Heart right ventricle (tissue), 16 donors: Measurements from ENCODE around the gene ABI2. TPM values are rescaled to one million over a fixed set of nuclear protein-coding genes. Genes with fewer than 3 reads are reported as not detected.

Experiments
- ATAC-seq, 8 donors: fragments of 200-7000 bp; cut with Tn5 transposase; one replicate each; pipeline ENCODE4 v1.9.1; 2020; ENCODE audit warnings: mild to moderate bottlenecking in 8 of 8, moderate library complexity in 8 of 8, moderate number of reproducible peaks in 1 of 8
- DNase-seq, 2 donors: peaks; one replicate each; pipeline ENCODE4 v3.0.0-alpha.2; 2020
- H3K27ac ChIP-seq, 10 donors: fragments of 200-600 bp; sonication (generic) in 2 of 10; one replicate each; pipeline versions ENCODE4 v1.5.0 to v1.8.0; 2020 to 2022; ENCODE audit warnings: mild to moderate bottlenecking in 3 of 10
- H3K27me3 ChIP-seq, 7 donors: fragments of 200-600 bp; one replicate each; pipeline ENCODE4 v1.8.0; 2021 to 2022; ENCODE audit warnings: mild to moderate bottlenecking in 2 of 7
- H3K36me3 ChIP-seq, 9 donors: fragments of 200-600 bp; sonication (generic) in 1 of 9; one replicate each; pipeline versions ENCODE4 v1.5.0 to v1.8.0; 2020 to 2022; ENCODE audit warnings: mild to moderate bottlenecking in 2 of 9
- H3K4me1 ChIP-seq, 9 donors: fragments of 200-600 bp; sonication (generic) in 1 of 9; one replicate each; pipeline versions ENCODE4 v1.5.0 to v1.8.0; 2020 to 2022; ENCODE audit warnings: mild to moderate bottlenecking in 4 of 9
- H3K4me3 ChIP-seq, 10 donors: fragments of 200-600 bp; sonication (generic) in 2 of 10; one replicate each; pipeline versions ENCODE4 v1.5.0 to v1.8.0; 2020 to 2022; ENCODE audit warnings: mild to moderate bottlenecking in 7 of 10, moderate library complexity in 2 of 10
- H3K9me3 ChIP-seq, 11 donors: fragments of 200-600 bp in 10 of 11; sonication (generic) in 2 of 11; one replicate each; pipeline versions ENCODE4 v1.5.0 to v1.8.0; 2013 to 2022; ENCODE audit warnings: mild to moderate bottlenecking in 2 of 11, control low read depth in 1 of 11, moderate library complexity in 1 of 11
- CTCF ChIP-seq, 9 donors: fragments of 200-600 bp; sonication (generic) in 2 of 9; IDR thresholded peaks; one replicate each; pipeline versions ENCODE4 v1.5.0 to v1.8.0; 2021 to 2022; ENCODE audit warnings: antibody characterized with exemption in 9 of 9, mild to moderate bottlenecking in 5 of 9, moderate library complexity in 1 of 9
- WGBS, 2 donors: extraction: QIAGEN DNeasy Blood & Tissue Kit; methylation state at CpG; one replicate each; pipeline ENCODE4 v1.1.7; 2013; ENCODE audit warnings: inconsistent platforms in 1 of 2; 5-methylcytosine and 5-hydroxymethylcytosine counted together
- intact Hi-C, 10 donors: fragments of 100-400 bp; cut with DNase I; formaldehyde crosslinking; loops; one replicate each; pipeline versions ENCODE4 v1.11.1 to v1.14.2; 2022
- long read RNA-seq, 3 donors: library from polyadenylated mRNA; unstranded; transcript quantifications; one replicate each; pipeline ENCODE4 v2.0.0, GENCODE V29; 2020 to 2021
- polyA plus RNA-seq, 2 donors: library from polyadenylated mRNA; stranded (reverse); fragments of 200-250 nt; gene quantifications; one replicate each; pipeline ENCODE4 v1.2.3, GENCODE V29; 2013
- total RNA-seq, 10 donors: library from RNA; stranded (reverse); fragmentation: NEBNext Ultra II Directional in 3 of 10; extraction: Animal tissue kit (Norgen Biotek cat#: 25700) in 3 of 10; gene quantifications; one replicate each; pipeline versions ENCODE4 v1.2.1 to v1.2.4, GENCODE V29; 2021 to 2023
- donor health status: Arrhythmogenic right ventricular cardiomyopathy.
- donor health status: ischemic (EF 13 %, LVEDD 7.1; RV severe dilation, severe dysfunction).
- donor health status: healthy with polysubstance abuse.
- donor health status: DM: no; HTN: yes; CAD: no.
- donor health status: DM: no; HTN: no; CAD: no.
- donor health status: ischemic (EF 25% LVEDD 6.9; RV normal size, moderate dysfunction).
- donor health status: ischemic (EF 25% LVEDD 5.7; RV mildly dilated, moderate dysfunction).
- donor health status: healthy.
- donor health status: DM: yes; HTN: yes; CAD: no.
- donor health status: Ischemic cardiomyopathy.
- donor health status: ischemic (EF 35%, LVEDD 5.7; RV mildly dilated, moderate dysfunction).
- donor health status: nonischemic (EF 11% LVEDD 7.7; RV severe dilation, severe dysfunction).
- donor health status: DM: yes; HTN: yes; CAD: no.
- donor health status: PGD.
- donor health status: ischemic (EF 29% LVEDD 5.4; RV normal size, mild dysfunction).
- donor health status: nonischemic (EF 23%, LVEDD 6.1; RV moderate dilation, normal function).

The ABI2 gene
- total RNA-seq (10 to 100 TPM; 41.6 to 76.8 (median 57.7) TPM), polyA plus RNA-seq (10 to 100 TPM; 12.9 to 15.9 TPM)
- long read RNA-seq, donor 1, full-length matches to known transcripts = 5 of 38 reads
- long read RNA-seq, donor 1, partial matches to known transcripts = 10 of 38 reads
- long read RNA-seq, donor 1, other reads (novel, unspliced or antisense) = 23 of 38 reads
- long read RNA-seq, donor 2, full-length matches to known transcripts = 7 of 55 reads
- long read RNA-seq, donor 2, partial matches to known transcripts = 14 of 55 reads
- long read RNA-seq, donor 2, other reads (novel, unspliced or antisense) = 34 of 55 reads
- long read RNA-seq, donor 3, full-length matches to known transcripts = 10 of 114 reads
- long read RNA-seq, donor 3, partial matches to known transcripts = 45 of 114 reads
- long read RNA-seq, donor 3, other reads (novel, unspliced or antisense) = 59 of 114 reads

- peak; percentile 90 to 91 for DNase-seq
- Histone ChIP-seq H3K4me3 (peak within 1 kb of the TSS; percentile 71 to 100 (median 94)), H3K27ac (peak within 1 kb of the TSS; percentile 57 to 95 (median 88)), H3K27me3 (no peaks in the 10 kb centered on the region), H3K9me3 (no peaks in the 10 kb centered on the region), H3K4me1 (peaks cover 0 to 38% (median 21%) of the 10 kb centered on the region in 9 donors), H3K36me3 (no peaks in the 10 kb centered on the region)
- intact Hi-C loops = loop anchor here in 3 of 10 donors (5.0 to 10.0 kb wide), 3 partner anchors 69 to 127 kb away; partner anchors contain the start of gene CYP20A1 (in 1 of the 3)
- 0 to 1% methylated on average over 82 to 94 of the region's 98 CpGs for WGBS, 2 donors
- peak; percentile 95 to 98 (median 97) for ATAC-seq
- TF ChIP-seq CTCF (IDR thresholded peaks at IDR 0.05) = peak in 1 of 9 donors; percentile 8
These were observed at the start of gene ABI2 for GRCh38 chr2:203327901-203328759. ABI2 (plus strand) TSS chr2:203328394; CDS start chr2:203328515, 121 bp downstream.

- Histone ChIP-seq H3K27ac (no peak overlapping the region), H3K36me3 (peaks cover 0 to 100% (median 53%) of the 10 kb centered on the region in 9 donors), H3K27me3 (no peaks in the 10 kb centered on the region), H3K9me3 (no peaks in the 10 kb centered on the region), H3K4me3 (no peak overlapping the region), H3K4me1 (no peaks in the 10 kb centered on the region)
- no peak for TF ChIP-seq CTCF (IDR thresholded peaks at IDR 0.05)
- ATAC-seq (no peak), DNase-seq (no peak)
- intact Hi-C loops = no loop called here
These were observed 48.9 kb upstream of the ABI2 start for GRCh38 chr2:203279288-203279687.

- Histone ChIP-seq H3K27me3 (no peaks in the 10 kb centered on the region), H3K27ac (no peak overlapping the region), H3K4me3 (no peak overlapping the region), H3K4me1 (no peaks in the 10 kb centered on the region), H3K9me3 (no peaks in the 10 kb centered on the region), H3K36me3 (peaks cover 0 to 100% (median 51%) of the 10 kb centered on the region in 9 donors)
- DNase-seq (no peak), ATAC-seq (no peak)
- intact Hi-C loops = no loop called here
- 76 to 78% methylated on average over 6 of the region's 6 CpGs for WGBS, 2 donors
- no peak for TF ChIP-seq CTCF (IDR thresholded peaks at IDR 0.05)
These were observed 47.6 kb upstream of the ABI2 start for GRCh38 chr2:203280428-203281064.

- Histone ChIP-seq H3K36me3 (peaks cover 0 to 100% (median 65%) of the 10 kb centered on the region in 9 donors), H3K27me3 (no peaks in the 10 kb centered on the region), H3K27ac (no peak overlapping the region), H3K4me3 (no peak overlapping the region), H3K4me1 (no peaks in the 10 kb centered on the region), H3K9me3 (no peaks in the 10 kb centered on the region)
- 95 to 96% methylated on average over 7 of the region's 7 CpGs for WGBS, 2 donors
- no peak for TF ChIP-seq CTCF (IDR thresholded peaks at IDR 0.05)
- ATAC-seq = no peak
- no peak for DNase-seq
- intact Hi-C loops = no loop called here
These were observed 46.1 kb upstream of the ABI2 start for GRCh38 chr2:203282101-203282500.
